GM20431 (cell line): Measurements from ENCODE around the gene GCLM.
"Not testable (repeated sequence)": the region's sequence is repeated elsewhere in the genome, so short reads cannot be mapped to it uniquely, and the experiment has no call there.

Experiments used
- in situ Hi-C: fragments of 300-500 bp; cut with MseI, MboI; formaldehyde crosslinking; loops from one replicate; pipeline ENCODE4 v1.15.0; 2020; ENCODE audit warnings: low sequenced_read_pairs; ENCODE audit not compliant: unreplicated experiment

Gene GCLM

GRCh38 chr1:93850687-93851326, 58.4 kb downstream of the GCLM start:
- in situ Hi-C loops, result not testable (repeated sequence)

GRCh38 chr1:93848350-93848883, 60.8 kb downstream of the GCLM start:
- in situ Hi-C loops, result loop anchor here (25.0 kb wide), 2 partner anchors 411 to 536 kb away; partner anchors contain the start of gene FNBP1L

GRCh38 chr1:93847811-93848288, 61.4 kb downstream of the GCLM start:
- in situ Hi-C loops, result loop anchor here (25.0 kb wide), 2 partner anchors 411 to 536 kb away; partner anchors contain the start of gene FNBP1L

- in situ Hi-C loops, result loop anchor here (25.0 kb wide), 2 partner anchors 410 to 535 kb away; partner anchors contain the start of gene FNBP1L
These were observed 62.0 kb downstream of the GCLM start for GRCh38 chr1:93846992-93847810.

- in situ Hi-C loops, result loop anchor here (25.0 kb wide), 2 partner anchors 409 to 534 kb away; partner anchors contain the start of gene FNBP1L
These were observed 62.8 kb downstream of the GCLM start for GRCh38 chr1:93846206-93846991.

- in situ Hi-C loops, result loop anchor here (25.0 kb wide), 2 partner anchors 408 to 533 kb away; partner anchors contain the start of gene FNBP1L
These were observed 63.6 kb downstream of the GCLM start for GRCh38 chr1:93845538-93846205.

GRCh38 chr1:93844262-93845045, 64.8 kb downstream of the GCLM start:
- in situ Hi-C loops, result loop anchor here (25.0 kb wide), 2 partner anchors 407 to 532 kb away; partner anchors contain the start of gene FNBP1L

GRCh38 chr1:93842750-93843500, 66.3 kb downstream of the GCLM start:
- in situ Hi-C loops, result loop anchor here (25.0 kb wide), 2 partner anchors 406 to 531 kb away; partner anchors contain the start of gene FNBP1L

GRCh38 chr1:93841771-93842170, 67.5 kb downstream of the GCLM start:
- in situ Hi-C loops, result loop anchor here (25.0 kb wide), 2 partner anchors 404 to 529 kb away; partner anchors contain the start of gene FNBP1L

GRCh38 chr1:93840956-93841482, 68.2 kb downstream of the GCLM start:
- in situ Hi-C loops, result loop anchor here (25.0 kb wide), 2 partner anchors 404 to 529 kb away; partner anchors contain the start of gene FNBP1L

- in situ Hi-C loops, result loop anchor here (25.0 kb wide), 2 partner anchors 402 to 527 kb away; partner anchors contain the start of gene FNBP1L
These were observed 69.5 kb downstream of the GCLM start for GRCh38 chr1:93839753-93840152.

GRCh38 chr1:93839307-93839706, 69.9 kb downstream of the GCLM start:
- in situ Hi-C loops, result loop anchor here (25.0 kb wide), 2 partner anchors 402 to 527 kb away; partner anchors contain the start of gene FNBP1L

- in situ Hi-C loops, result loop anchor here (25.0 kb wide), 2 partner anchors 401 to 526 kb away; partner anchors contain the start of gene FNBP1L
These were observed 71.3 kb downstream of the GCLM start for GRCh38 chr1:93837961-93838360.
